ENCODE results near the gene NEURL1. TPM values are rescaled to one million over a fixed set of nuclear protein-coding genes. Genes with fewer than 3 reads are reported as not detected.

NEURL1 gene
- polyA plus RNA-seq, 3 donors: 3.0 to 17.2 (median 3.3) TPM

DNA sequence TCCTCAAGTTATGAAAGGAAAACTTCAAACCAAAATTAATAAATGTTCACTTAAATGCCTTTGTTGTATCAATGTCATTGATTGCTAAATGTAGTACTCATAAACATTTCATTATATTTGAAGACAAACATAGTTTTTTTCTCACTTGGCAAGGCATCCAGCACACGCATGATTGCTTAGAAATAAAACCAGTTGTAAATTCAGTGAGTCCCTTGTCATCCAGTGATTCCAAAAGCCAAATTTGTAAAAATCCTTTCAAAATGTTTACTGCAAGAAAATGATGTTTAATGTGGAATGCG, 6.1 kb upstream of the NEURL1 start:
- intact Hi-C loops (cut with micrococcal nuclease): loop anchor here in 1 of 2 donors (5.0 to 10.0 kb wide), 2 partner anchors 35 to 573 kb away; partner anchors contain the start of genes CALHM2 and CNNM2
- no peak overlapping the region for H3K9ac ChIP-seq (ENCODE audit: insufficient read depth, low read length, poor library complexity, severe bottlenecking)
- no peak overlapping the region for H3K4me2 ChIP-seq (replicated peaks; ENCODE audit: extremely low read depth, low read length, poor library complexity, severe bottlenecking)
- H3K4me1 ChIP-seq (ENCODE audit: control insufficient read depth in 1 of 2, insufficient read depth in 2 of 2, low read length in 2 of 2): no peaks in the 10 kb centered on the region
- no peaks in the 10 kb centered on the region for H3K36me3 Mint-ChIP-seq
- no peaks in the 10 kb centered on the region for H3K79me2 ChIP-seq (ENCODE audit: insufficient read depth, low read length)
- H3K36me3 ChIP-seq (replicated peaks in 1 of 2; ENCODE audit: control insufficient read depth in 1 of 2, insufficient read depth in 2 of 2, low read length in 2 of 2): no peaks in the 10 kb centered on the region
- no peak for DNase-seq
- 100% methylated on average over 2 of the region's 2 CpGs for WGBS (ENCODE audit: insufficient coverage)
- H3K27ac ChIP-seq (ENCODE audit: low read depth in 1 of 2, low read length in 2 of 2): no peak overlapping the region
- no peak overlapping the region for H3K27ac Mint-ChIP-seq
- TF ChIP-seq, protein P1, sequence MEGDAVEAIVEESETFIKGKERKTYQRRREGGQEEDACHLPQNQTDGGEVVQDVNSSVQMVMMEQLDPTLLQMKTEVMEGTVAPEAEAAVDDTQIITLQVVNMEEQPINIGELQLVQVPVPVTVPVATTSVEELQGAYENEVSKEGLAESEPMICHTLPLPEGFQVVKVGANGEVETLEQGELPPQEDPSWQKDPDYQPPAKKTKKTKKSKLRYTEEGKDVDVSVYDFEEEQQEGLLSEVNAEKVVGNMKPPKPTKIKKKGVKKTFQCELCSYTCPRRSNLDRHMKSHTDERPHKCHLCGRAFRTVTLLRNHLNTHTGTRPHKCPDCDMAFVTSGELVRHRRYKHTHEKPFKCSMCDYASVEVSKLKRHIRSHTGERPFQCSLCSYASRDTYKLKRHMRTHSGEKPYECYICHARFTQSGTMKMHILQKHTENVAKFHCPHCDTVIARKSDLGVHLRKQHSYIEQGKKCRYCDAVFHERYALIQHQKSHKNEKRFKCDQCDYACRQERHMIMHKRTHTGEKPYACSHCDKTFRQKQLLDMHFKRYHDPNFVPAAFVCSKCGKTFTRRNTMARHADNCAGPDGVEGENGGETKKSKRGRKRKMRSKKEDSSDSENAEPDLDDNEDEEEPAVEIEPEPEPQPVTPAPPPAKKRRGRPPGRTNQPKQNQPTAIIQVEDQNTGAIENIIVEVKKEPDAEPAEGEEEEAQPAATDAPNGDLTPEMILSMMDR (IDR thresholded peaks at IDR 0.05): no peak
- peaks cover 0 to 2% (median 0%) of the 10 kb centered on the region in 7 donors for H3K9me3 Mint-ChIP-seq
- peaks cover 2% of the 10 kb centered on the region for H3K4me1 Mint-ChIP-seq
- H3K4me3 Mint-ChIP-seq: no peak overlapping the region
- no peak overlapping the region for H2AFZ ChIP-seq (ENCODE audit: insufficient read depth, low read depth, low read length, poor library complexity, severe bottlenecking)
- H3K27me3 Mint-ChIP-seq (ENCODE audit: low read depth in 3 of 3): peaks cover 13 to 16% (median 15%) of the 10 kb centered on the region in 3 donors
- no peak overlapping the region for H3K4me3 ChIP-seq (replicated peaks in 1 of 3; ENCODE audit: low read depth in 2 of 3, low read length in 3 of 3)
- no peaks in the 10 kb centered on the region for H3K9me3 ChIP-seq (replicated peaks in 1 of 2; ENCODE audit: control insufficient read depth in 1 of 2, insufficient read depth in 1 of 2, low read length in 2 of 2)
- H4K20me1 ChIP-seq (ENCODE audit: insufficient read depth, low read length): no peaks in the 10 kb centered on the region
- peaks cover 4 to 12% of the 10 kb centered on the region in 2 donors for H3K27me3 ChIP-seq (ENCODE audit: control insufficient read depth in 2 of 2, insufficient read depth in 2 of 2, low read length in 2 of 2)

DNA sequence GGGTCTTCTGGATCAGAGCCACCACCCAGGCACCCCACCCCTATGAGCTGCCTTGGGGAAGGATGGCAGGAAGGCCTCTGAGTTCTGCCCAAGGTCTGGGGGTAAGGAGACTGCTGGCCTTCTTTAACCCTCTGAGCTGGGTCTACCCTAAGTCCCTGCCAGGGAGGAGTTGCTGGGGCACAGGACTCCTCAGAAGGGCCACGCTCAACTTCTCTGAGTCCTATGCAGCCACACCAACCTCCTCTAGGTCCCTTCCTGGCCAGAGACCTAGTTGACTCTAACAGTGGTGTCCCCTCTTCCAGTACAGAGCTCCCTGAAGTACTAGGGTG, 2.6 kb upstream of the NEURL1 start:
- no peak overlapping the region for H3K27ac Mint-ChIP-seq
- Histone ChIP-seq H3K27me3 (ENCODE audit: control insufficient read depth in 2 of 2, insufficient read depth in 2 of 2, low read length in 2 of 2) (peaks cover 33 to 42% of the 10 kb centered on the region in 2 donors), H3K36me3 (replicated peaks in 1 of 2; ENCODE audit: control insufficient read depth in 1 of 2, insufficient read depth in 2 of 2, low read length in 2 of 2) (no peaks in the 10 kb centered on the region), H3K4me2 (replicated peaks; ENCODE audit: extremely low read depth, low read length, poor library complexity, severe bottlenecking) (no peak overlapping the region), H3K79me2 (ENCODE audit: insufficient read depth, low read length) (no peaks in the 10 kb centered on the region), H3K4me1 (ENCODE audit: control insufficient read depth in 1 of 2, insufficient read depth in 2 of 2, low read length in 2 of 2) (peaks cover 6 to 15% of the 10 kb centered on the region in 2 donors), H2AFZ (ENCODE audit: insufficient read depth, low read depth, low read length, poor library complexity, severe bottlenecking) (no peak overlapping the region), H3K27ac (ENCODE audit: low read depth in 1 of 2, low read length in 2 of 2) (no peak overlapping the region), H3K9me3 (replicated peaks in 1 of 2; ENCODE audit: control insufficient read depth in 1 of 2, insufficient read depth in 1 of 2, low read length in 2 of 2) (peaks cover 0 to 14% of the 10 kb centered on the region in 2 donors), H3K4me3 (replicated peaks in 1 of 3; ENCODE audit: low read depth in 2 of 3, low read length in 3 of 3) (no peak overlapping the region), H3K9ac (ENCODE audit: insufficient read depth, low read length, poor library complexity, severe bottlenecking) (no peak overlapping the region), H4K20me1 (ENCODE audit: insufficient read depth, low read length) (no peaks in the 10 kb centered on the region)
- H3K27me3 Mint-ChIP-seq (ENCODE audit: low read depth in 3 of 3): peaks cover 41 to 48% (median 45%) of the 10 kb centered on the region in 3 donors
- H3K4me3 Mint-ChIP-seq: no peak overlapping the region
- H3K36me3 Mint-ChIP-seq: peaks cover 3 to 4% of the 10 kb centered on the region in 2 donors
- WGBS (ENCODE audit: insufficient coverage): no CpG with 5 or more reads among the region's 1 CpG
- intact Hi-C loops (cut with micrococcal nuclease): no loop called here
- H3K4me1 Mint-ChIP-seq: peaks cover 10% of the 10 kb centered on the region
- no peak for DNase-seq
- TF ChIP-seq, protein P1 (IDR thresholded peaks at IDR 0.05): no peak
- peaks cover 0 to 6% (median 5%) of the 10 kb centered on the region in 7 donors for H3K9me3 Mint-ChIP-seq
